ENCODE measurements around the gene LBP. TPM values are rescaled to one million over a fixed set of nuclear protein-coding genes. Genes with fewer than 3 reads are reported as not detected.

LBP gene
- total RNA-seq, 1 experiment from 2014 or later: 0.52 TPM

DNA sequence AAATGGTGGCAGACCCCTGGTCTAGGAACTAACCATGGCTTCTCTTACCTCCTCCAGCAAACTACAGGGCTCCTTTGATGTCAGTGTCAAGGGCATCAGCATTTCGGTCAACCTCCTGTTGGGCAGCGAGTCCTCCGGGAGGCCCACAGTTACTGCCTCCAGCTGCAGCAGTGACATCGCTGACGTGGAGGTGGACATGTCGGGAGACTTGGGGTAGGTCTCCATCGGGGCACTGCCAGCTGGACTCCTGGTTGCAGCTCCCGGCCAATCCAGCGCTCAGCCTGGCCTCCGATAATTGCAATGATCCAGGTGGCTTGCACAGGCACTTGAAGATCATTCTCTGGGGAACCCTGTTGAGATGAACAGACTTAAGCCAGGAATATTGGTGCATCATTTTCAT lies 7.9 kb downstream of the LBP start:
- H3K27me3 Mint-ChIP-seq (ENCODE audit: low read depth): no peaks in the 10 kb centered on the region; the same call in 1 of the 2 replicates
- no peak overlapping the region for H3K27ac ChIP-seq (ENCODE audit: insufficient read length, low read depth, low read length)
- H3K14ac ChIP-seq (ENCODE audit: insufficient read depth, low read length): no peak overlapping the region
- no peak overlapping the region for H2BK20ac ChIP-seq (ENCODE audit: low read depth, low read length, poor library complexity, severe bottlenecking)
- H3K56ac ChIP-seq (ENCODE audit: insufficient read length, low read depth, low read length): no peak overlapping the region
- peaks cover 7% of the 10 kb centered on the region; the same call in 1 of the 2 replicates for H3K4me1 ChIP-seq (ENCODE audit: insufficient read depth, low read length)
- H3K23ac ChIP-seq (ENCODE audit: insufficient read length, low read depth, low read length): no peak overlapping the region
- H3K79me2 ChIP-seq (ENCODE audit: insufficient read depth, low read length): no peaks in the 10 kb centered on the region
- H3K4me1 Mint-ChIP-seq: peaks cover 38 to 50% of the 10 kb centered on the region in 2 experiments
- no peak overlapping the region for H4K5ac ChIP-seq (ENCODE audit: insufficient read length, low read depth, low read length)
- no peak overlapping the region for H4K8ac ChIP-seq (replicated peaks; ENCODE audit: insufficient read length, low read depth, low read length)
- no peak for DNase-seq
- no peak overlapping the region for H2BK5ac ChIP-seq (ENCODE audit: insufficient read length, low read length)
- no peak overlapping the region for H2BK15ac ChIP-seq (ENCODE audit: low read depth, low read length)
- H2AFZ ChIP-seq (ENCODE audit: low read length): no peak overlapping the region
- no peaks in the 10 kb centered on the region for H3K9me3 ChIP-seq (ENCODE audit: control insufficient read depth, low read depth, low read length)
- no peaks in the 10 kb centered on the region for H3K79me1 ChIP-seq (ENCODE audit: insufficient read depth, low read depth, low read length, poor library complexity, severe bottlenecking)
- no peaks in the 10 kb centered on the region for H3K23me2 ChIP-seq (ENCODE audit: insufficient read length, low read depth, low read length, poor library complexity, severe bottlenecking)
- H3K27ac Mint-ChIP-seq: peak overlapping the region in 2 of 3 experiments; percentile 4 to 72; a peak in 1 of 7 replicates
- no peak overlapping the region for H3T11ph ChIP-seq (ENCODE audit: low read length)
- TF ChIP-seq, protein P1, sequence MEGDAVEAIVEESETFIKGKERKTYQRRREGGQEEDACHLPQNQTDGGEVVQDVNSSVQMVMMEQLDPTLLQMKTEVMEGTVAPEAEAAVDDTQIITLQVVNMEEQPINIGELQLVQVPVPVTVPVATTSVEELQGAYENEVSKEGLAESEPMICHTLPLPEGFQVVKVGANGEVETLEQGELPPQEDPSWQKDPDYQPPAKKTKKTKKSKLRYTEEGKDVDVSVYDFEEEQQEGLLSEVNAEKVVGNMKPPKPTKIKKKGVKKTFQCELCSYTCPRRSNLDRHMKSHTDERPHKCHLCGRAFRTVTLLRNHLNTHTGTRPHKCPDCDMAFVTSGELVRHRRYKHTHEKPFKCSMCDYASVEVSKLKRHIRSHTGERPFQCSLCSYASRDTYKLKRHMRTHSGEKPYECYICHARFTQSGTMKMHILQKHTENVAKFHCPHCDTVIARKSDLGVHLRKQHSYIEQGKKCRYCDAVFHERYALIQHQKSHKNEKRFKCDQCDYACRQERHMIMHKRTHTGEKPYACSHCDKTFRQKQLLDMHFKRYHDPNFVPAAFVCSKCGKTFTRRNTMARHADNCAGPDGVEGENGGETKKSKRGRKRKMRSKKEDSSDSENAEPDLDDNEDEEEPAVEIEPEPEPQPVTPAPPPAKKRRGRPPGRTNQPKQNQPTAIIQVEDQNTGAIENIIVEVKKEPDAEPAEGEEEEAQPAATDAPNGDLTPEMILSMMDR (conservative IDR thresholded peaks at IDR 0.05): no peak
- H3K4me3 Mint-ChIP-seq: no peak overlapping the region
- no peaks in the 10 kb centered on the region for H4K20me1 ChIP-seq (ENCODE audit: control insufficient read depth, insufficient read depth, insufficient read length)
- H3K9ac ChIP-seq (ENCODE audit: extremely low read depth, insufficient read length, low read length): no peak overlapping the region
- no peak overlapping the region for H3K18ac ChIP-seq (ENCODE audit: insufficient read length, low read depth, low read length)
- H3K9me3 Mint-ChIP-seq: no peaks in the 10 kb centered on the region
- H4K91ac ChIP-seq (ENCODE audit: insufficient read length, low read depth, low read length): no peak overlapping the region
- H3K4me2 ChIP-seq (ENCODE audit: insufficient read depth, insufficient read length, low read length): no peak overlapping the region
- no CpG with 5 or more reads among the region's 10 CpGs for WGBS (ENCODE audit: extremely low coverage, insufficient read length, low lambda C conversion rate)
- no peak overlapping the region for H3K4ac ChIP-seq (ENCODE audit: low read depth, low read length)
- H3K36me3 Mint-ChIP-seq (ENCODE audit: insufficient read depth in 1 of 3, low read depth in 3 of 3): no peaks in the 10 kb centered on the region
- H2BK12ac ChIP-seq (ENCODE audit: insufficient read length, low read depth, low read length): no peak overlapping the region
- H2AK5ac ChIP-seq (ENCODE audit: insufficient read length, low read length): no peak overlapping the region
- no peak overlapping the region for H2BK120ac ChIP-seq (ENCODE audit: low read depth, low read length, poor library complexity, severe bottlenecking)
- no peaks in the 10 kb centered on the region for H3K27me3 ChIP-seq (ENCODE audit: insufficient read depth, low read length)

Data from H9 (cell line).